Measurements from ENCODE around the gene CNIH2. TPM values are rescaled to one million over a fixed set of nuclear protein-coding genes. Genes with fewer than 3 reads are reported as not detected.

The CNIH2 gene
- total and polyA plus RNA-seq, 2 of the 13 experiments (the other 11 are each of a cell fraction or from before 2014, with no cell fraction given): 0.60 to 0.69 TPM

DNA sequence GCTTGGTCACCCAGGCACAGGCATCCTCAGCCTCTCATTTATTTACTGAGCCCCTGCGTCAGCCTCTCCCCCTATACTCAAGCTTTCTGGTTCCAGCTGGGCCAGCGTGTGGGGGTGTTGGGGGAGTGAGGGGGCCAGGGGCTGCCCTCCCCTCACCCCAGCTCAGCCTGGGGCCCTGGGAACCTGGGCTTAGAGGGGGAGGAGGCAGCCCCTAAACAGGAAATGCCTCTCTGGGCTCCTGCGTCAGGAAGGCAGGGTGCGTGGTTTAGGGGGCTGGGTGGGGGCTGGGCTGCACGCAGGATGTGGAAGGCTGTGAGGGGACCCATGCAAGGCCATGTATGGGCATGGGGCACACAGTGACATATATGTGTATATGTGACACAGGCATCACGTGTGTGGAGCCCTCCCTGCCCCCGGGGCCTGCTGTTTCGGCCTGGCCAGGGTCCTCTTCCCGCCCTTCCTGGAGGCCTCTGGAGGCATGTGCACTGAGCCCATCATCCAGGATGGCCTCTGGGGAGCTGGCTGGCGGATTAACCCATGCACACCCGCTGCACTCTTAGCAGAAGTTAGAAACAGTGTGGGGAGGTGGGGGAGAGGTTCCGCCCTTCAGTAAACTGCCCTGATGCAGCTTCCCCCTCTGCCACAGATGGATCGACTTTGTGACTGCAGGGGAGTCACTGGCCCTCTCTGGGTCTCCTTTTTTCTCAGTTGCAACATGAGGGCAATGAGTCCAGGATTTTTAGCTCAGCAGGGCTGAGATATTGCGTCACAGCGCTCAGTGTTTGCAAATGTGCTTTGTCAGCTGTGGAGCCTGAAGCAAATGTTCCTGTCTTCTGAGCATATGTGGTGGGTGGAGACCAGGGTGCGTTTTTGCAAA lies 40.0 kb downstream of the CNIH2 start (continued):
- TF ChIP-seq EP300 (IDR thresholded peaks at IDR 0.05; ENCODE audit: low read depth in 2 of 2, low read length in 2 of 2) (peak in 1 of 2 experiments; percentile 18; a peak in 1 of 4 replicates), EP300 (CRISPR knock-in tag; IDR thresholded peaks at IDR 0.05; ENCODE audit: borderline replicate concordance) (no peak), DMAP1 (CRISPR knock-in tag; IDR thresholded peaks at IDR 0.05) (0 out of 2 replicates have a peak, but pooled peaks have one; percentile 15), ZNF775 (CRISPR knock-in tag; IDR thresholded peaks at IDR 0.05; ENCODE audit: borderline replicate concordance) (no peak), TFDP1 (CRISPR knock-in tag; IDR thresholded peaks at IDR 0.05; ENCODE audit: borderline replicate concordance) (peak; percentile 75; the same call in 1 of the 2 replicates), ZFY (CRISPR knock-in tag; IDR thresholded peaks at IDR 0.05) (peak; percentile 74), SALL1 (CRISPR knock-in tag; IDR thresholded peaks at IDR 0.05) (peak; percentile 41), ZNF296 (CRISPR knock-in tag; conservative IDR thresholded peaks at IDR 0.05) (no peak), ZNF761 (CRISPR knock-in tag; conservative IDR thresholded peaks at IDR 0.05) (no peak), ZNF354B (CRISPR knock-in tag; IDR thresholded peaks at IDR 0.05) (no peak), ZNF530 (CRISPR knock-in tag; IDR thresholded peaks at IDR 0.05; ENCODE audit: low read depth) (no peak), CC2D1A (CRISPR knock-in tag; IDR thresholded peaks at IDR 0.05) (no peak), E2F1 (CRISPR knock-in tag; IDR thresholded peaks at IDR 0.05) (0 out of 2 replicates have a peak, but pooled peaks have one; percentile 18), ZNF382 (CRISPR knock-in tag; IDR thresholded peaks at IDR 0.05; ENCODE audit: borderline replicate concordance) (no peak), ARNT2 (CRISPR knock-in tag; IDR thresholded peaks at IDR 0.05; ENCODE audit: low read depth) (0 out of 2 replicates have a peak, but pooled peaks have one; percentile 18), FOSL2 (CRISPR knock-in tag; IDR thresholded peaks at IDR 0.05) (0 out of 2 replicates have a peak, but pooled peaks have one; percentile 23), YEATS4 (CRISPR knock-in tag; IDR thresholded peaks at IDR 0.05; ENCODE audit: borderline replicate concordance) (0 out of 2 replicates have a peak, but pooled peaks have one; percentile 47), SNAPC2 (CRISPR knock-in tag; IDR thresholded peaks at IDR 0.05) (no peak), KAT8 (CRISPR knock-in tag; IDR thresholded peaks at IDR 0.05) (0 out of 2 replicates have a peak, but pooled peaks have one; percentile 18), SOX6 (IDR thresholded peaks at IDR 0.05) (no peak), SOX6 (CRISPR knock-in tag; IDR thresholded peaks at IDR 0.05) (peak; percentile 42), KLF6 (CRISPR knock-in tag; IDR thresholded peaks at IDR 0.05) (no peak)
- TF ChIP-seq, protein P1, sequence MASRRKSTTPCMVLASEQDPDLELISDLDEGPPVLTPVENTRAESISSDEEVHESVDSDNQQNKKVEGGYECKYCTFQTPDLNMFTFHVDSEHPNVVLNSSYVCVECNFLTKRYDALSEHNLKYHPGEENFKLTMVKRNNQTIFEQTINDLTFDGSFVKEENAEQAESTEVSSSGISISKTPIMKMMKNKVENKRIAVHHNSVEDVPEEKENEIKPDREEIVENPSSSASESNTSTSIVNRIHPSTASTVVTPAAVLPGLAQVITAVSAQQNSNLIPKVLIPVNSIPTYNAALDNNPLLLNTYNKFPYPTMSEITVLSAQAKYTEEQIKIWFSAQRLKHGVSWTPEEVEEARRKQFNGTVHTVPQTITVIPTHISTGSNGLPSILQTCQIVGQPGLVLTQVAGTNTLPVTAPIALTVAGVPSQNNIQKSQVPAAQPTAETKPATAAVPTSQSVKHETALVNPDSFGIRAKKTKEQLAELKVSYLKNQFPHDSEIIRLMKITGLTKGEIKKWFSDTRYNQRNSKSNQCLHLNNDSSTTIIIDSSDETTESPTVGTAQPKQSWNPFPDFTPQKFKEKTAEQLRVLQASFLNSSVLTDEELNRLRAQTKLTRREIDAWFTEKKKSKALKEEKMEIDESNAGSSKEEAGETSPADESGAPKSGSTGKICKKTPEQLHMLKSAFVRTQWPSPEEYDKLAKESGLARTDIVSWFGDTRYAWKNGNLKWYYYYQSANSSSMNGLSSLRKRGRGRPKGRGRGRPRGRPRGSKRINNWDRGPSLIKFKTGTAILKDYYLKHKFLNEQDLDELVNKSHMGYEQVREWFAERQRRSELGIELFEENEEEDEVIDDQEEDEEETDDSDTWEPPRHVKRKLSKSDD (CRISPR knock-in tag; IDR thresholded peaks at IDR 0.05; ENCODE audit: low read depth): no peak
- TF ChIP-seq, protein P2, sequence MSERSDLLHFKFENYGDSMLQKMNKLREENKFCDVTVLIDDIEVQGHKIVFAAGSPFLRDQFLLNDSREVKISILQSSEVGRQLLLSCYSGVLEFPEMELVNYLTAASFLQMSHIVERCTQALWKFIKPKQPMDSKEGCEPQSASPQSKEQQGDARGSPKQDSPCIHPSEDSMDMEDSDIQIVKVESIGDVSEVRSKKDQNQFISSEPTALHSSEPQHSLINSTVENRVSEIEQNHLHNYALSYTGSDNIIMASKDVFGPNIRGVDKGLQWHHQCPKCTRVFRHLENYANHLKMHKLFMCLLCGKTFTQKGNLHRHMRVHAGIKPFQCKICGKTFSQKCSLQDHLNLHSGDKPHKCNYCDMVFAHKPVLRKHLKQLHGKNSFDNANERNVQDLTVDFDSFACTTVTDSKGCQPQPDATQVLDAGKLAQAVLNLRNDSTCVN (CRISPR knock-in tag; IDR thresholded peaks at IDR 0.05; ENCODE audit: borderline replicate concordance): no peak

Measured in HepG2 (cell line).